ENCODE data around the gene CNTN4. TPM values are rescaled to one million over a fixed set of nuclear protein-coding genes. Genes with fewer than 3 reads are reported as not detected.

Gene CNTN4
- total and polyA plus RNA-seq, 2 donors (not counting 3 experiments of a cell fraction or from before 2014, with no cell fraction given): not detected

DNA sequence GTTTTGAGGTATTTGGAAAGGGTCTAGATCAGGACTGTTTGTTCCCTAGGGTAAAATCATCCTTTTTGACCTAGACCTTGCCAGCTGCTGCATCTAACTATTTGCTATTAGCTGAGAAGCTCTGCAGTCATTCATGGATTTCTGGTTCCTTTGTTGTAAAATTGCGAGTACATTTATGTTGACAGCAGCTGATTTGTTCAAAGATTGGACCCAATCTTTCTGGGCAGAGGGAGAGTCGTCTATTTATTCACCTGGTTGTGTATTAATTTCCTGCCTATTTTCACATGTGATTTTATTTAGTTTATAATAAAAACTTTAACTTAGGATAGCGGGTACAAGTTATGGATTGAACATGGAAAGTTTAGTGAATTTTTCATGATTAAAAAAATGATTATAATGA, 236.3 kb downstream of the CNTN4 start:
- Histone ChIP-seq H3K36me3 (ENCODE audit: control insufficient read depth in 2 of 2, extremely low read depth in 1 of 2, insufficient read depth in 2 of 2, low read length in 2 of 2) (no peaks in the 10 kb centered on the region), H2AFZ (ENCODE audit: low read depth, low read length) (no peak overlapping the region), H3K9me1 (replicated peaks; ENCODE audit: control insufficient read depth, extremely low read depth, insufficient read depth, low read length) (no peaks in the 10 kb centered on the region), H3K9ac (replicated peaks; ENCODE audit: extremely low read depth, insufficient read depth, low read length) (no peak overlapping the region), H3K79me2 (ENCODE audit: control insufficient read depth, insufficient read depth, low read length) (no peaks in the 10 kb centered on the region), H3K27me3 (ENCODE audit: control insufficient read depth in 2 of 2, insufficient read depth in 2 of 2, low read length in 2 of 2) (no peaks in the 10 kb centered on the region), H4K20me1 (replicated peaks; ENCODE audit: control insufficient read depth, extremely low read depth, insufficient read depth, low read length) (no peaks in the 10 kb centered on the region), H3K4me3 (replicated peaks in 1 of 3; ENCODE audit: insufficient read depth in 1 of 3, low read depth in 1 of 3, low read length in 3 of 3) (no peak overlapping the region), H3K4me1 (ENCODE audit: control insufficient read depth, extremely low read depth, insufficient read depth, low read length) (no peaks in the 10 kb centered on the region), H3K27ac (ENCODE audit: insufficient read depth, low read depth, low read length) (no peak overlapping the region), H3K4me2 (ENCODE audit: insufficient read depth, low read length) (no peak overlapping the region), H3K9me3 (replicated peaks; ENCODE audit: control insufficient read depth, insufficient read depth, low read length) (peaks cover 4% of the 10 kb centered on the region)
- no peak for DNase-seq (ENCODE audit: low read depth, low spot score)
- POLR2A ChIA-PET: no interaction called here
- intact Hi-C loops (cut with micrococcal nuclease) (no loop called here), dilution Hi-C loops (cut with MboI; ENCODE audit: extremely low pct_ligation_motif_present, low sequenced_read_pairs) (no loop called here)
- FAIRE-seq: no peak
- BruUV-seq (replicated peaks): no TSS peak
- CTCF ChIA-PET: no interaction called here
- TF ChIP-seq EZH2 (IDR thresholded peaks at IDR 0.05; ENCODE audit: borderline replicate concordance, low read depth, low read length, severe bottlenecking) (no peak), FOS (IDR thresholded peaks at IDR 0.05; ENCODE audit: borderline replicate concordance, insufficient read depth, low read length) (no peak), POLR2A (IDR thresholded peaks at IDR 0.05; ENCODE audit: low read depth, low read length) (no peak), MYC (IDR thresholded peaks at IDR 0.05; ENCODE audit: low read depth, low read length) (no peak), POLR2AphosphoS5 (IDR thresholded peaks at IDR 0.05; ENCODE audit: insufficient read depth, low read depth, low read length) (no peak), JUN (IDR thresholded peaks at IDR 0.05; ENCODE audit: borderline replicate concordance, insufficient read depth, insufficient read length, low read depth) (no peak), GATA2 (IDR thresholded peaks at IDR 0.05; ENCODE audit: insufficient read depth, insufficient read length, low read depth, low read length) (no peak)
- TF ChIP-seq, protein P1, sequence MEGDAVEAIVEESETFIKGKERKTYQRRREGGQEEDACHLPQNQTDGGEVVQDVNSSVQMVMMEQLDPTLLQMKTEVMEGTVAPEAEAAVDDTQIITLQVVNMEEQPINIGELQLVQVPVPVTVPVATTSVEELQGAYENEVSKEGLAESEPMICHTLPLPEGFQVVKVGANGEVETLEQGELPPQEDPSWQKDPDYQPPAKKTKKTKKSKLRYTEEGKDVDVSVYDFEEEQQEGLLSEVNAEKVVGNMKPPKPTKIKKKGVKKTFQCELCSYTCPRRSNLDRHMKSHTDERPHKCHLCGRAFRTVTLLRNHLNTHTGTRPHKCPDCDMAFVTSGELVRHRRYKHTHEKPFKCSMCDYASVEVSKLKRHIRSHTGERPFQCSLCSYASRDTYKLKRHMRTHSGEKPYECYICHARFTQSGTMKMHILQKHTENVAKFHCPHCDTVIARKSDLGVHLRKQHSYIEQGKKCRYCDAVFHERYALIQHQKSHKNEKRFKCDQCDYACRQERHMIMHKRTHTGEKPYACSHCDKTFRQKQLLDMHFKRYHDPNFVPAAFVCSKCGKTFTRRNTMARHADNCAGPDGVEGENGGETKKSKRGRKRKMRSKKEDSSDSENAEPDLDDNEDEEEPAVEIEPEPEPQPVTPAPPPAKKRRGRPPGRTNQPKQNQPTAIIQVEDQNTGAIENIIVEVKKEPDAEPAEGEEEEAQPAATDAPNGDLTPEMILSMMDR (IDR thresholded peaks at IDR 0.05; ENCODE audit: extremely low read depth in 1 of 2, insufficient read depth in 1 of 2, low read depth in 1 of 2, low read length in 2 of 2): no peak
- TF ChIP-seq, protein P2, sequence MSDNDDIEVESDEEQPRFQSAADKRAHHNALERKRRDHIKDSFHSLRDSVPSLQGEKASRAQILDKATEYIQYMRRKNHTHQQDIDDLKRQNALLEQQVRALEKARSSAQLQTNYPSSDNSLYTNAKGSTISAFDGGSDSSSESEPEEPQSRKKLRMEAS (IDR thresholded peaks at IDR 0.05; ENCODE audit: insufficient read depth, insufficient read length): no peak

All from endothelial cell of umbilical vein (primary cell).